Mucosa of stomach (tissue), 1 donor: ENCODE measurements around the gene THEM5.

Experiments
- H3K27me3 ChIP-seq: one replicate; pipeline ENCODE4 v1.7.0; 2013; ENCODE audit warnings: mild to moderate bottlenecking, low read length; ENCODE audit not compliant: control insufficient read depth, insufficient read depth
- H3K36me3 ChIP-seq: one replicate; pipeline ENCODE4 v1.7.0; 2013; ENCODE audit warnings: low read length; ENCODE audit not compliant: control insufficient read depth, insufficient read depth
- H3K4me1 ChIP-seq: one replicate; pipeline ENCODE4 v1.7.0; 2013; ENCODE audit warnings: mild to moderate bottlenecking, low read length; ENCODE audit not compliant: control insufficient read depth, insufficient read depth
- H3K4me3 ChIP-seq: one replicate; pipeline ENCODE4 v1.7.0; 2013; ENCODE audit warnings: low read length
- H3K9ac ChIP-seq: one replicate; pipeline ENCODE4 v1.7.0; 2013; ENCODE audit warnings: mild to moderate bottlenecking, low read length, moderate library complexity
- H3K9me3 ChIP-seq: one replicate; pipeline ENCODE4 v1.7.0; 2013; ENCODE audit warnings: mild to moderate bottlenecking, low read length, moderate library complexity; ENCODE audit not compliant: control insufficient read depth
- donor health status: Pancreatic carcinoma.

THEM5 gene

DNA sequence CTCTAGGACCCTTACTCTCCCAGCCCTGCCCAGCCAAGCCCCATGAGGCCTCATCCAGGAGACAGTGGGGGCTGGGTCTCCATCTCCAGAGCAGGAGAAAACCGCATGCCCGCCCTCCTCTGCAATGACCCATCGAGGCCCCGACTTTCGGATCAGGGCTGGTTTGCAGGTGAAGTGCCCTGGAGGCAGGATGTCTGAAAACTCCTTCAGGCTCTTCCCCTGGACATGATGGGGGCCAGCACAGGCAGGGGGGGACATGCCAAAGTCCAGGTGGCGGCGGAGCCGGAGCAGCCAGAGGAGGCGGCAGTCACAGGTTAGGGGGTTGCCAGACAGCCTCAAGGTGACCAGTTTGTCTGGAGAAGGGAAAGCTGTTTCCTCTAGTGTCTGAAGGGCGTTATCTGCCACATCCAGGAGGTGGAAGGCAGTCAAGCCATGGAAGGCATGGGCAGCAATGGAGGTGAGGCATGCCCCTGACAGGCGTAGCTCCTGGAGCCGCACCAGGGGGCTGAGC, 52.1 kb downstream of the THEM5 start:
- Histone ChIP-seq H3K4me1 (no peaks in the 10 kb centered on the region), H3K9me3 (no peaks in the 10 kb centered on the region), H3K4me3 (no peak overlapping the region), H3K36me3 (no peaks in the 10 kb centered on the region), H3K9ac (no peak overlapping the region), H3K27me3 (no peaks in the 10 kb centered on the region)

DNA sequence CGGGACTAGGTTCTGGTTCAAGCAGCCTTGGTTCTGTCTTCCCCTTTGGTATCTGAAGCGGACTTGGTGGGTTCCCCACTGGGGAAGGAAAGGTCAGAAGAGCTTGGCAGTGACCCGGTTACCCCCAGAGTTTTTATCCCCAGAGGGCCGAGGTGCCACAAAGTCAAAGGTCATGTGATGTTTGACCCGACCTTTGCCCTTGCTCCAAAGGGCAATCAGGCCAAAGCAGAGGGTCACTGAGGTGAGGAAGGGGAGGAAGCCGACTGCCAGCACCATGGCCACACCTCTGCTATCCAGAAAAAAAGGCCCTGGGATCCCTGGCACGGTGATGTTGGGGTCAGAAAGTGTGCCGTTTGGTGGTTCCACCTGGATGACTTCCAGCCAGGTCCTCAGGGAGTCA, 52.7 kb downstream of the THEM5 start:
- no peaks in the 10 kb centered on the region for H3K27me3 ChIP-seq

DNA sequence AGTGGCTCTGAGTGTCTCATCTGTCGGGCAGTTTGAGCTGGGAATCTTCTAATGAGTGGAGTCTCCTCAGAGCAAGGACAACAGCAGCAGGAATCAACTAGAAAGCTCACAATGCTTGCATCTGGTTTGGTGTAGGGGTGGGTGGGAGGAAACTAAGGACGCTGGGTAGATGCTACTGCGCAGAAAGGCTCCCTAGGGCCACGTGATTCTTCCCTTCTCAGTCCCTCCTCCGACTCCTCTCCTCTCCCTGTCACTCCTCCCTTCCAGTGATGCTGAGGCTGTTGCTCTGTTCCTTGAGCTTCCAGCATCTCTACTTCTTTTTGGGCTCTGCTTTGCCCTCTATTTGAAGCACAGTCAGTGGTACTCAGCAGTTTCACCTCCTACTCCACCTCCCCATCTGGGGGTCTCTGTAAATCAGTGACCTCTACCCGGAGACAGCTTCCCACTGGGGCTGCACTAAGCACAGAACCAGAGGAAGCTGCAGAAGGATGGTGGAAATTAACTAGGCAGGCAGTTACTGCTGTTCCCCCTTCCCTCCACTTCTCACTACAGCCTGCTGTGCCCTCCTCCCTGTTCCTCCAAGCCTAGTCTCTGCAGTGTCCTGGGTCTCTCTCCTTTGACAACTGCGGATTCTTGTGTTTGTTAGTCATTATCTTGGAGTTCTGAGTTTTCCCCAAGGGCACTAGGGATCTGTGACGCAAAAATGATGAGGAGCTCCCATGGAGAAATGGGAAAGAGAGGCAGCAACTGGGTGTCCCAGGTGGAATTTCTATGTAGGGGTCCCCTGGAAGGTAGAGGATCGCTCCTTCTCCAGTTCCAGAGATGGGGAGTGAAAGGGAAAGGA, 54.1 kb downstream of the THEM5 start:
- no peaks in the 10 kb centered on the region for H3K27me3 ChIP-seq
- no peaks in the 10 kb centered on the region for H3K9me3 ChIP-seq
- H3K9ac ChIP-seq: no peak overlapping the region
- H3K36me3 ChIP-seq: no peaks in the 10 kb centered on the region
- H3K4me3 ChIP-seq: no peak overlapping the region
- H3K4me1 ChIP-seq: no peaks in the 10 kb centered on the region

More for the DNA sequence above, 52.7 kb downstream of the THEM5 start:
- Histone ChIP-seq H3K4me1 (no peaks in the 10 kb centered on the region), H3K9me3 (no peaks in the 10 kb centered on the region), H3K36me3 (no peaks in the 10 kb centered on the region), H3K9ac (no peak overlapping the region), H3K4me3 (no peak overlapping the region)

DNA sequence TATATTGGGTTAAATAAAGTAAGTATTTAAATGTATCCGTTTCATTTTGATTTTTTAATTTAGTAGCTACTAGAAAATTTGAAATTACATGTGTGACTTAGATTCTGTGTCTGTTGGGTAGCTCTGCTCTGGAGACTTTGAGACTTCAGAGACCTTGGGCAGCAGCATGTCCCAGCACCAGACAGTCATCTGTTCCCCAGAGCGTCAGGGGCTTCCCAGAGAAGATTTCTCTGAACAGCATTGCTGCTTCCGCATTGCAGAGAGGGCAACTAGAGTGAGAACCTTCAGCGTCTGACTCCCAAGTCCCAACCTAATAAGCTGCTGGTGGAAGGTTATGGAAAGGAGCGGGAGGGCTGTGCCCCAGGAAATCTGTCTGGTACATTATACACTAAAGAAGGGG, 54.9 kb downstream of the THEM5 start:
- Histone ChIP-seq H3K9me3 (no peaks in the 10 kb centered on the region), H3K27me3 (no peaks in the 10 kb centered on the region), H3K36me3 (no peaks in the 10 kb centered on the region), H3K9ac (no peak overlapping the region), H3K4me3 (no peak overlapping the region), H3K4me1 (no peaks in the 10 kb centered on the region)
